K562 (cell line): ENCODE results near the gene GPSM3. TPM values are rescaled to one million over a fixed set of nuclear protein-coding genes. Genes with fewer than 3 reads are reported as not detected.

ENCODE experiments used
- CAMTA2 ChIP-seq: fragments of 250-450 bp; sonication (Bioruptor Pico); conservative IDR thresholded peaks from 2 replicates; pipeline ENCODE4 v1.5.1; 2022
- CEBPB ChIP-seq: fragments of 450-650 bp; IDR thresholded peaks from 2 replicates; pipeline ENCODE4 v1.6.1; 2016; ENCODE audit warnings: missing genetic modification characterization, missing compliant biosample characterization
- CHD2 ChIP-seq: IDR thresholded peaks from 2 replicates; pipeline ENCODE4 v1.6.1; 2011; ENCODE audit warnings: low read depth, low read length
- E4F1 ChIP-seq: fragments of 250-450 bp; sonication (Bioruptor Pico); IDR thresholded peaks from 2 replicates; pipeline ENCODE4 v1.5.0; 2021; ENCODE audit warnings: mild to moderate bottlenecking, borderline replicate concordance
- ETS1 ChIP-seq: conservative IDR thresholded peaks from 2 replicates; pipeline ENCODE4 v1.6.1; 2011; ENCODE audit warnings: low read depth, mild to moderate bottlenecking, low read length; ENCODE audit not compliant: control insufficient read depth
- FOS ChIP-seq: IDR thresholded peaks from 3 replicates; pipeline ENCODE4 v1.6.1; 2011; ENCODE audit not compliant: insufficient read length; ENCODE audit errors: extremely low read depth
- HEY1 ChIP-seq: fragments of 250-450 bp; sonication (Bioruptor Pico); IDR thresholded peaks from 2 replicates; pipeline ENCODE4 v1.5.0; 2020; ENCODE audit warnings: mild to moderate bottlenecking, moderate library complexity, borderline replicate concordance
- MBD1 ChIP-seq: fragments of 250-450 bp; sonication (Bioruptor Pico); IDR thresholded peaks from 2 replicates; pipeline ENCODE4 v1.8.0; 2022; ENCODE audit warnings: inconsistent platforms
- NFATC3 ChIP-seq: fragments of 450-650 bp; IDR thresholded peaks from 2 replicates; pipeline ENCODE4 v1.6.1; 2017; ENCODE audit warnings: mild to moderate bottlenecking
- SIN3A ChIP-seq, 2 experiments: fragments of 150-350 bp in 1 of 2; IDR thresholded peaks; 2 replicates each; pipeline ENCODE4 v1.6.1; 2011 to 2016; ENCODE audit warnings: borderline replicate concordance in 2 of 2, low read depth in 2 of 2, low read length in 2 of 2, mild to moderate bottlenecking in 2 of 2, moderate library complexity in 2 of 2; ENCODE audit not compliant: control insufficient read depth in 1 of 2
- TFAP4 ChIP-seq: sonication (generic); formaldehyde crosslinking; IDR thresholded peaks from 2 replicates; pipeline ENCODE4 v1.8.0; 2022; ENCODE audit warnings: missing genetic modification reagents, mild to moderate bottlenecking, moderate library complexity, borderline replicate concordance
- THRB ChIP-seq: fragments of 450-650 bp; formaldehyde crosslinking; conservative IDR thresholded peaks from 2 replicates; pipeline ENCODE4 v1.4.0; 2022; ENCODE audit warnings: mild to moderate bottlenecking, missing genetic modification characterization
- ZBTB49 ChIP-seq: sonication (generic); formaldehyde crosslinking; IDR thresholded peaks from 2 replicates; pipeline ENCODE4 v1.8.0; 2022; ENCODE audit warnings: missing genetic modification reagents, mild to moderate bottlenecking, borderline replicate concordance
- ZFX ChIP-seq: sonication (generic); formaldehyde crosslinking; IDR thresholded peaks from 2 replicates; pipeline ENCODE4 v1.8.0; 2022; ENCODE audit warnings: mild to moderate bottlenecking, missing genetic modification reagents, moderate library complexity
- ZKSCAN3 ChIP-seq: fragments of 250-450 bp; sonication (Bioruptor Pico); IDR thresholded peaks from 2 replicates; pipeline ENCODE4 v1.4.0; 2020
- ZNF121 ChIP-seq: sonication (generic); formaldehyde crosslinking; conservative IDR thresholded peaks from 2 replicates; pipeline ENCODE4 v1.8.0; 2022; ENCODE audit warnings: missing genetic modification reagents
- ZNF23 ChIP-seq: fragments of 250-450 bp; sonication (Bioruptor Pico); IDR thresholded peaks from 2 replicates; pipeline ENCODE4 v1.4.0; 2020; ENCODE audit warnings: mild to moderate bottlenecking
- ZNF239 ChIP-seq: fragments of 250-450 bp; sonication (Bioruptor Pico); IDR thresholded peaks from 2 replicates; pipeline ENCODE4 v1.4.0; 2020; ENCODE audit warnings: mild to moderate bottlenecking
- polyA plus RNA-seq, 8 experiments: library from polyadenylated mRNA; depleted of rRNA in 4 of 8; stranded (reverse) in 5 of 8; unstranded in 3 of 8; fragments of >200 nt; fragmentation: Nextera tagmentation in 2 of 8; fragmentation: Illumina TruSeq in 1 of 8; extraction: Ambion mirVana in 2 of 8; extraction: Trizol in 1 of 8; gene quantifications; 2 replicates each; pipeline versions ENCODE4 v1.2.1 to v1.2.3, GENCODE V29; 2011 to 2014; ENCODE audit warnings: inconsistent platforms in 1 of 8, missing spikeins in 1 of 8
- total RNA-seq, 7 experiments: library from RNA; depleted of rRNA in 6 of 7; stranded (reverse); fragments of >200 nt in 6 of 7; fragmentation: Illumina TruSeq in 2 of 7; extraction: Trizol in 2 of 7; gene quantifications; 2 replicates each; pipeline versions ENCODE4 v1.2.1 to v1.2.3, GENCODE V29; 2011 to 2021; ENCODE audit warnings: low replicate concordance in 1 of 7

Gene GPSM3
- total and polyA plus RNA-seq, 9 of the 15 experiments (the other 6 are each of a cell fraction or from before 2014, with no cell fraction given), result 5.3 to 42.6 (median 24.4) TPM

GRCh38 chr6:32167761-32168262 is 24.6 kb downstream of the GPSM3 start (continued):
- TF ChIP-seq FOS (no peak), HEY1 (no peak), ETS1 (no peak), CHD2 (no peak), CAMTA2 (CRISPR knock-in tag) (no peak), ZBTB49 (no peak), ZFX (CRISPR knock-in tag) (peak; percentile 76), TFAP4 (peak; percentile 63; the same call in 1 of the 2 replicates), MBD1 (CRISPR knock-in tag) (no peak), ZKSCAN3 (CRISPR knock-in tag) (no peak), CEBPB (tag) (no peak), NFATC3 (peak; percentile 95), E4F1 (CRISPR knock-in tag) (no peak), THRB (CRISPR knock-in tag) (peak; percentile 74; the same call in 1 of the 2 replicates), SIN3A (IDR thresholded peaks at IDR 0.05; ENCODE audit: borderline replicate concordance in 2 of 2, control insufficient read depth in 1 of 2, low read depth in 2 of 2, low read length in 2 of 2) (no peak), ZNF23 (CRISPR knock-in tag) (no peak; the same call in 1 of the 2 replicates), ZNF121 (no peak), ZNF239 (CRISPR knock-in tag) (peak; percentile 72)
